ENCODE data around the gene ADRA2B.

GRCh38 chr2:96083064-96083939 lies 33.1 kb downstream of the ADRA2B start:
- TF ChIP-seq, protein P1, sequence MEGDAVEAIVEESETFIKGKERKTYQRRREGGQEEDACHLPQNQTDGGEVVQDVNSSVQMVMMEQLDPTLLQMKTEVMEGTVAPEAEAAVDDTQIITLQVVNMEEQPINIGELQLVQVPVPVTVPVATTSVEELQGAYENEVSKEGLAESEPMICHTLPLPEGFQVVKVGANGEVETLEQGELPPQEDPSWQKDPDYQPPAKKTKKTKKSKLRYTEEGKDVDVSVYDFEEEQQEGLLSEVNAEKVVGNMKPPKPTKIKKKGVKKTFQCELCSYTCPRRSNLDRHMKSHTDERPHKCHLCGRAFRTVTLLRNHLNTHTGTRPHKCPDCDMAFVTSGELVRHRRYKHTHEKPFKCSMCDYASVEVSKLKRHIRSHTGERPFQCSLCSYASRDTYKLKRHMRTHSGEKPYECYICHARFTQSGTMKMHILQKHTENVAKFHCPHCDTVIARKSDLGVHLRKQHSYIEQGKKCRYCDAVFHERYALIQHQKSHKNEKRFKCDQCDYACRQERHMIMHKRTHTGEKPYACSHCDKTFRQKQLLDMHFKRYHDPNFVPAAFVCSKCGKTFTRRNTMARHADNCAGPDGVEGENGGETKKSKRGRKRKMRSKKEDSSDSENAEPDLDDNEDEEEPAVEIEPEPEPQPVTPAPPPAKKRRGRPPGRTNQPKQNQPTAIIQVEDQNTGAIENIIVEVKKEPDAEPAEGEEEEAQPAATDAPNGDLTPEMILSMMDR (IDR thresholded peaks at IDR 0.05), result no peak
- no peak for TF ChIP-seq ZFX (IDR thresholded peaks at IDR 0.05; ENCODE audit: borderline replicate concordance)
